OCI-LY3 (cell line): ENCODE results near the gene ADORA2A.

Experiments used
- H2AFZ ChIP-seq: fragments of 200-600, 300-600 bp; shearing (Covaris generic); 2 replicates; pipeline ENCODE4 v1.6.0; 2014; ENCODE audit warnings: antibody characterized with exemption, low read depth, low read length
- H3K27ac ChIP-seq: fragments of 200-600, 300-600 bp; sonication (generic); 2 replicates; pipeline ENCODE4 v1.5.1; 2014; ENCODE audit warnings: mild to moderate bottlenecking, low read length, moderate library complexity, mixed read lengths
- H3K27me3 ChIP-seq: fragments of 200-600, 300-600 bp; sonication (generic); 2 replicates; pipeline ENCODE4 v1.6.1; 2014; ENCODE audit warnings: low read depth, low read length, mixed read lengths
- H3K36me3 ChIP-seq: fragments of 200-600, 300-600 bp; sonication (generic); replicated peaks from 2 replicates; pipeline ENCODE3; 2014; ENCODE audit warnings: low read depth, low read length, mixed read lengths
- H3K4me1 ChIP-seq: fragments of 300-600, 200-600 bp; sonication (generic); 2 replicates; pipeline ENCODE4 v1.6.1; 2014; ENCODE audit warnings: low read length, mixed read lengths
- H3K4me2 ChIP-seq: fragments of 200-600, 300-600 bp; sonication (generic); 2 replicates; pipeline ENCODE4 v1.6.1; 2014; ENCODE audit warnings: low read length, mixed read lengths
- H3K4me3 ChIP-seq: fragments of 300-600, 200-600 bp; sonication (generic); 2 replicates; pipeline ENCODE4 v1.5.1; 2014; ENCODE audit warnings: antibody characterized with exemption, mild to moderate bottlenecking, low read length, moderate library complexity
- H3K79me2 ChIP-seq: fragments of 300-600, 200-600 bp; shearing (Covaris generic); 2 replicates; pipeline ENCODE4 v1.6.1; 2014; ENCODE audit warnings: mild to moderate bottlenecking, low read length, mixed read lengths
- H3K9ac ChIP-seq: fragments of 300-600, 200-600 bp; shearing (Covaris generic); 2 replicates; pipeline ENCODE4 v1.6.0; 2014; ENCODE audit warnings: mild to moderate bottlenecking, low read length, moderate library complexity
- H3K9me3 ChIP-seq: fragments of 200-600, 300-600 bp; shearing (Covaris generic); 2 replicates; pipeline ENCODE4 v1.6.1; 2014; ENCODE audit warnings: low read length, mixed read lengths; ENCODE audit not compliant: insufficient read depth
- H4K20me1 ChIP-seq: fragments of 200-600, 300-600 bp; sonication (generic); 2 replicates; pipeline ENCODE4 v1.6.1; 2016; ENCODE audit warnings: low read length, mixed read lengths; ENCODE audit not compliant: insufficient read depth
- CTCF ChIP-seq: fragments of 200-600, 300-600 bp; sonication (generic); IDR thresholded peaks from 2 replicates; pipeline ENCODE4 v1.5.1; 2014; ENCODE audit warnings: antibody characterized with exemption, low read length, low read depth
- EZH2phosphoT487 ChIP-seq: fragments of 200-600 bp; shearing (Covaris generic); IDR thresholded peaks from 2 replicates; pipeline ENCODE4 v1.6.1; 2018; ENCODE audit warnings: antibody characterized with exemption, mixed run types, low read depth

Gene ADORA2A

GRCh38 chr22:24416095-24416494, 11.3 kb upstream of the ADORA2A start:
- no peak overlapping the region for H2AFZ ChIP-seq
- no peak overlapping the region for H3K4me3 ChIP-seq
- H3K4me1 ChIP-seq = no peaks in the 10 kb centered on the region
- no peak overlapping the region for H3K4me2 ChIP-seq
- no peak overlapping the region for H3K9ac ChIP-seq
- H3K27ac ChIP-seq = no peak overlapping the region
- H4K20me1 ChIP-seq = peaks cover under 1% of the 10 kb centered on the region; the same call in 1 of the 2 replicates
- H3K27me3 ChIP-seq = no peaks in the 10 kb centered on the region
- H3K9me3 ChIP-seq = no peaks in the 10 kb centered on the region
- H3K36me3 ChIP-seq = peaks cover 19% of the 10 kb centered on the region
- no peaks in the 10 kb centered on the region for H3K79me2 ChIP-seq
- TF ChIP-seq CTCF = no peak
- no peak for TF ChIP-seq EZH2phosphoT487

GRCh38 chr22:24416611-24417010, 10.8 kb upstream of the ADORA2A start:
- H3K4me2 ChIP-seq = no peak overlapping the region
- no peaks in the 10 kb centered on the region for H3K9me3 ChIP-seq
- H3K36me3 ChIP-seq = peaks cover 17% of the 10 kb centered on the region
- H3K27ac ChIP-seq = no peak overlapping the region
- 0 out of 2 replicates have a peak, but pooled peaks cover 2% of the 10 kb centered on the region for H3K4me1 ChIP-seq
- H3K9ac ChIP-seq = no peak overlapping the region
- no peak overlapping the region for H3K4me3 ChIP-seq
- H3K79me2 ChIP-seq = no peaks in the 10 kb centered on the region
- no peak overlapping the region for H2AFZ ChIP-seq
- peaks cover 3% of the 10 kb centered on the region; the same call in 1 of the 2 replicates for H4K20me1 ChIP-seq
- H3K27me3 ChIP-seq = no peaks in the 10 kb centered on the region
- TF ChIP-seq EZH2phosphoT487 (no peak), CTCF (no peak)

GRCh38 chr22:24417200-24417599, 10.2 kb upstream of the ADORA2A start:
- H3K4me2 ChIP-seq = no peak overlapping the region
- no peak overlapping the region for H3K9ac ChIP-seq
- H3K36me3 ChIP-seq = peaks cover 16% of the 10 kb centered on the region

More at GRCh38 chr22:24417200-24417599, 10.2 kb upstream of the ADORA2A start:
- H4K20me1 ChIP-seq = peaks cover 3% of the 10 kb centered on the region; the same call in 1 of the 2 replicates
- H3K79me2 ChIP-seq = no peaks in the 10 kb centered on the region
- TF ChIP-seq CTCF (no peak), EZH2phosphoT487 (no peak)
- no peak overlapping the region for H3K27ac ChIP-seq
- no peak overlapping the region for H3K4me3 ChIP-seq
- 0 out of 2 replicates have a peak, but pooled peaks cover 4% of the 10 kb centered on the region for H3K4me1 ChIP-seq
- no peaks in the 10 kb centered on the region for H3K9me3 ChIP-seq
- H2AFZ ChIP-seq = no peak overlapping the region
- H3K27me3 ChIP-seq = no peaks in the 10 kb centered on the region
